Uterine smooth muscle cell (primary cell): ENCODE measurements around the gene ACVR2A. TPM values are rescaled to one million over a fixed set of nuclear protein-coding genes. Genes with fewer than 3 reads are reported as not detected.

Experiments
- total RNA-seq: library from RNA; depleted of rRNA; stranded (reverse); fragments of >200 nt; gene quantifications from 2 replicates; pipeline ENCODE4 v1.2.3, GENCODE V29; 2014

The ACVR2A gene
- 10.1 and 15.1 TPM in 2 replicates for total RNA-seq

DNA sequence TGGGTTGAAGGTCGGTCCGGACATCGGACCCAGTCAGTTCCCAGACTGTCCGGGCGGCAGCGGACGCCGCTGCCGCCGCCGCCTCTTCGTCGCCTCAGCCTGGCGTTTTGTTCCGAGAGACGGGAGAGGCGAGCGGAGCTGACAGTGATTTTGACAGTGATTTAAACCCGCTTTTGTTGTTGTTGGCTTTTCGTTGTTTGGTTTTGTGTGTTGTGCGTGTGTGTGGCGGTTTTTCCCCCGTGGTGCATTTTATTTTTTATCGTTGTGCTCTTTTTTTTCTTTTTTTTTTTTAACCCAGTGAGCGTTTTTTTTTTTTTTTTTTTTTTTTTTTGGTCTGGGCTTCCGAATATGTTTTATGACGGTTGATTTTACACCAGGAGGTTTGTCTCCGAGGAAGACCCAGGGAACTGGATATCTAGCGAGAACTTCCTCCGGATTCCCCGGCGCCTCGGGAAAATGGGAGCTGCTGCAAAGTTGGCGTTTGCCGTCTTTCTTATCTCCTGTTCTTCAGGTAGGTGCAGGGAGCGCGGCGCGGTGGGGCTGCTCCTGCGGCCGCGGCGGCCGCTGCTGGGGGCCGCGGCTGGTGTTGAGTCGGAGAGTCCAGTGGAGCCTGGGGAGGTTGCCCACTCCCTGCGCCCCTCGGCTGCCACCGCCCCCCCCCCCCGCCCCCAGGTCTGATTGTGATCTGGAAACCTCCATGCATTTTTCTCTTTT, at the start of gene ACVR2A:
Gene ACVR2A, plus strand, starts transcription at position 333 of the 714 bp plus-strand sequence. Its CDS starts 124 bp downstream, at position 457.

Other genes starting within 250 kb of the ACVR2A start
- gene ORC4, start 175.7 kb downstream of the ACVR2A start, total RNA-seq: 47.0 and 62.5 TPM in 2 replicates
- 15.1 and 20.0 TPM in 2 replicates for gene MBD5, start 176.1 kb downstream of the ACVR2A start, total RNA-seq